Measurements from ENCODE around the gene CBX4.
A peak's percentile ranks its signal among the peaks of the same experiment; 100 is the strongest.

Gene CBX4

GRCh38 chr17:79799174-79799537 lies 40.1 kb downstream of the CBX4 start:
- DNase-seq = no peak

GRCh38 chr17:79798299-79799173 lies 40.7 kb downstream of the CBX4 start:
- no peak for DNase-seq

- DNase-seq = peak; percentile 80 to 82
These were observed 41.5 kb downstream of the CBX4 start for GRCh38 chr17:79797492-79798298.

DNA sequence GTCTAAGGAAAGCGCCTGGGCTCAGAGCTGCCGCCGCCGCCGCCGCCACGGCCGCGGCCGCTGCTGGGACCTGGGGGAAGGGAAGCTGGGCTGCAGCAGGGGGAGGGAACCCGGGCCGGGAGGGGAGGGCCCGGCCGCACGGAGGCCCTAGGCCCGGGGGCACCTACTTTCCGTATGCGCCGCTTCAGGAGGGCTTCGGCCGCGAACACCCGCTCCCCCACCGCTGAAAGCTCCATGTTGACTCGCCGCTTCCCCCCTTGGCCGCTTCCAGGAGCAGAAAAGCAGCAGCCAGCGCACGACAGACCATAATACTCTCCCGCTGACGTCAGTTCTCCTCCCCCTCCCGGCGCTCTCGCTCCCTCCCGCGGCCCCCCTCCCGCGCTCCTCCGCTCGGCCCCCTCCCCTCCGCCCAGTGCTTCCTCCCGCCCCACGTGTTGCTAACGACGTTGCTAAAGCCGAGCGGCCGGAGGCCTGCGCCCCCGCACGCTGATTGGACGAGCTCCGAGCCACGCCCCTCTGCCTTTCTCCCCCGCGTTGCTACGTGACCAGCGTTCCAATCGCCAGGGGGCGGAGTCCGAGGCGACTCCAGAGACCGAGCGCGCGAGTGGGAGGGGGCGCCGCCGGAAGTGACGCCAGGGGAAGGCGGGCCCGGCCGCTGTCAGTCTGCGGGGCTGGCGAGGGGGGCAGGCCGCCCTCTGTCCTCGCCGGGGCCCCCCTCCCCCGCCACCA lies 42.3 kb downstream of the CBX4 start, which contains the start of gene CBX8:
Gene CBX8 (minus strand): TSS at position 315 of the 729 bp plus-strand sequence. CDS start 79 bp downstream, at position 236.
- peak; percentile 100 for DNase-seq

DNA sequence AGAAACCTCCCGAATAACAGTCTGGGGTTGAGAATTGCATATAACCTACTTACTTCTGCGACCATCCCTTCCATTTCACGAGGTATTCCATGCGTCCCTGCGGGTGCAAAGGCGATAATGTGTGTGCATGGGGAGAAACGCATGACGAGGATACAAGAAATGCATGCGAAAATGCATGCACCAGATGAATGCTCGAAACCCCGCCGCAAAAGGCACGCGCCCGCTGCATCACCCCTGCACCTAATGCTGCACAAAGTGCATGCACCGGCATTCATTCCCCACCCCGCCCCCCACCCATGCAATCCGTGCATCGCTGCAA lies 42.8 kb downstream of the CBX4 start:
- no peak for DNase-seq

DNA sequence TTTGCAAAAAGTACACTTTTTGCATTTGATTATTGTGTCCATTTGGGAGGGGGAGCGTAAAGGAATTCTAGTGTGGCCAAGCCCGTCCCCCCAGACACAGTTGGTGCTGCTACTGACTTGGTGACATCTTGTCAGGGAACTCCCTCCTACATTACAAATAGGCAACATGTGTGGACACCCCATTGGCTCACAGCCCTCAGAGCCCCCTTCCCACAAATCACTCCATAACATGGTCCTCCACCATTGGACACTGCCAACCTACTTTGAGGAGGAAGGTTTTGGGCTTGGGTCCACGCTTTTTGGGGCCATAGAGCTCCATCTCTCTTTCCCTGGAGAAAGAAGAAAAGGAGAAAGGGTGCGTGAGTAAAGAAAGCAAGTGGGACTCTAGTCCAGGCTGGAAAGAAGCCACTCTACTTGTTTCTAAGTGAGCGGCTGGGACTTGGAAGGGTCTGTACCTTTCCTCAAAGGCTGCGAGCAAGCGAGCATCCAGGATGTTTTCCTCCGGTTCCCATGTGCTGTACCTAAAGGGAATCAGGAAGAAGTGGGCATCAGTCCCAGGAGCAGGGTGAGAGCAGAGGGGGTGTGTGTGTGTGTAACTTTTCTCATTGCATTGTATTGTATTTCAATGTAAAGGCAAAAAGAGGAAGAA lies 43.3 kb downstream of the CBX4 start:
- DNase-seq = no peak

- DNase-seq = no peak
These were observed 44.4 kb downstream of the CBX4 start for GRCh38 chr17:79794659-79795511.

- no peak for DNase-seq
These were observed 45.3 kb downstream of the CBX4 start for GRCh38 chr17:79793924-79794304.

- DNase-seq = no peak
These were observed 46.0 kb downstream of the CBX4 start for GRCh38 chr17:79792984-79793923.

DNA sequence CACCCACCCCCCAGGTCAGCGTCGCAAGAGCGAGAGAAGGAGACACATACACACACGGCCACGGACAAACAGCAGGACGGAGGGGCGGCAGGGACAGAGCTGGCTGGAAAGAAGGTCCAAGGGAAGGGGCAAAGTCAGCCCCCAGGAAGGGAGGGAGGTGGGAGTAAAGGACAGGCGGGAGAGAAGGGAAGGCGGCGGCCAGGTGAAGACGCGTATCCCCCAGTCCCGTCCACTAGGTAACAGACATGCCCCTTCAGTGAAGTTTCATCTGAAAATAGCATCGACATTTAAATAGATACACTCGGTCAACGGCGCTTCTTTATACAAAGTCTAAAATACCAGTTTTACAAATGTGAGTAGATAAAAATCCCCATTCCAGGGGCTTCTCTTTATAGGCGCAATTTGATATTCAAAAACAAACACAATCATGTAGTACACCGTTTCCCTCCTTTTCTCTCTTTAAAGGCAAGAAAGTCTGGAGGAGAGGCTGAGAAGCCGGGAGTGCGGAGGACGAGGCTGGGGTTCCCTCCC lies 46.8 kb downstream of the CBX4 start:
- DNase-seq = no peak

- no peak for DNase-seq
These were observed 47.5 kb downstream of the CBX4 start for GRCh38 chr17:79791735-79792161.

DNA sequence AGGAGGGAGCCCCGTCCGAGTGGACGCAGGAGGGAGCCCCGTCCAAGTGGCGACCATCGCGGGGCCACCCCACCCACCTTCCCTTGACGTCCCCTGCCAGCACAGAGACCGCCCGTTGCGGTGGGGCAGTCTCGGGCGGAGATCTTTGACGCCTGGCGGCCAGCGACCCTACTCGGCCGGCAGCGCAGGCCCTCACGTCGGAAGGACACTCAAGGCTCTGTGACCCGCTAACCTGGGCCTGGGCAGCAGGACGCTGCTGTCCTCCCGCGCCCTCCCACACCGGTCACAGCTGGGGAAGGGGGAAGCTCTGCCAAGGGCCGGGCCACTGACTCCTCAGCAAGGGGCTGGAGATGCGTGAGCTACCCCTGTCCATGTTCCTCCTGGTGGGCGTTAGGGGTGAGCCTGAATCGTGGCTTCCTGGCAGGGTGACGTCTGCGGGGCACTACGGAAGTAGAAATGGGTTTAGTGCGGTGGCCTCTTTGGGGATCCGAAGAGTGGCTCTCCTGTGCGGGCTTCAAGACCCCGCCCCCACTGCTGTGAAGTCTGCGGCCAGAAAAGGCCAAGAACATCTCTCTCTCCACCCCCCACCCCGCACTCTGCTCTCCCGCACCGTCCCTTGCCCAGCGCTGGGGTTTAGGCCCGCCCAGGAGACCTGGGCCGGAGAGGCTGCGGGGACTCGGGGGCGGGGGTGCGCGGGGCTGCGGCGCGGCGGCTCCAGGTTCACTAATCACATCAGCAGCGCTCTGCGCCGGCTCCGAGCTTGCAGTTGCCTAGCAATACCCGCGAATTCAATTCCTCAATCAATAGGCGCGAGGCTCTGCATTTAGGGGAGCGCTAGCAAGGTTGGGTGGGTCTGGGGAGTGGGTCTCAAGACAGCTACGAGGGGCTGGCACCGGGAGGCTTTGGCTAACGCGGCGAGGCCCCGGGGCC lies 48.2 kb downstream of the CBX4 start:
- DNase-seq = no peak

- peak in 1 of 2 experiments; percentile 57 for DNase-seq
These were observed 49.1 kb downstream of the CBX4 start for GRCh38 chr17:79789943-79790804.

DNA sequence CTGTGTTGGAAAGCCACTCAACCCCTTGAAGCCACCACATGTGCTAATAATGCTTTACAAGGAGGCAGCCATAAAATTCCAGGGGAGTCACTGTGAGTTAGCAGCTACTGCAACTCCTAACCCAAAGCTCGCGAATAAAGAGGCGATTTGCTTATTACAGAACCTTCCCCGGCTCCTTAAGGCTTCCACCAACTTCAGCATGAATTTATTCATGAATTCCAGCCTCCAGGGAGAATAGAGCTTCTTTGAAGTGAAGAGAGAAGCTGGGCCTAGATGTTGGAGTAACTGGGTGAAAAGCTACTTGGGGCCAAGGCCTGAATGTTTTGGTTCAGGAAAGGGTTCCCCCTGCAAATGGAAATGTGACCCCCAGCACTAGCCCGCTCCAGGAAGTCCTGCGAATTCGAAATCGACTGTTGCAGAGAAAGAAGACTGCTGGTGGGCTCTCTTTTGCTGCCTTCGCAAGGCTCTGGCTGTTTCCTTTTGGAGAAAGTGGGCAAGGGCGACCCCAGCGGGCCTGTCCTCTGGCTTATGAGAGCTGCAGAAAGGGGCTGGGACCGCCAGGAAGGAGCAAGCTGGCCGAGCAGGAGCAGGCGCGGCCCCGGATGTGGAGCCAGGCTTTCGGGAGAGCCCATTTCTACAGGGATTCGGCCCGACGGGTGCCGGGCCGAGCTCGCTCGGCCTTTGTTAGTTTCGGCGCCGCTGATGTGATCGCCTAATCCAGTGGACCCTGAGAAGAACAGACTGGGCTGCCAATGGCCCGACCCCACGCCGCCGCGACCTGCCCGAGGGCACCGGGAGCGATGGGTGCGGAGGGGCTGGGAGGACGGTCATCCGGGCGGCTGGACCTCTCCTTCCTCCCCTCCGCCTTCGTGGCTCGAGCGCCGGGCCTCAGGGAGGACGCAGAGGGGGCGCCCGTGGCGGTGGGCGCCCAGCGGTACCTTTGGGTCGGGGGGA lies 50.0 kb downstream of the CBX4 start:
- DNase-seq = no peak

- no peak for DNase-seq
These were observed 50.8 kb downstream of the CBX4 start for GRCh38 chr17:79788455-79788854.

DNA sequence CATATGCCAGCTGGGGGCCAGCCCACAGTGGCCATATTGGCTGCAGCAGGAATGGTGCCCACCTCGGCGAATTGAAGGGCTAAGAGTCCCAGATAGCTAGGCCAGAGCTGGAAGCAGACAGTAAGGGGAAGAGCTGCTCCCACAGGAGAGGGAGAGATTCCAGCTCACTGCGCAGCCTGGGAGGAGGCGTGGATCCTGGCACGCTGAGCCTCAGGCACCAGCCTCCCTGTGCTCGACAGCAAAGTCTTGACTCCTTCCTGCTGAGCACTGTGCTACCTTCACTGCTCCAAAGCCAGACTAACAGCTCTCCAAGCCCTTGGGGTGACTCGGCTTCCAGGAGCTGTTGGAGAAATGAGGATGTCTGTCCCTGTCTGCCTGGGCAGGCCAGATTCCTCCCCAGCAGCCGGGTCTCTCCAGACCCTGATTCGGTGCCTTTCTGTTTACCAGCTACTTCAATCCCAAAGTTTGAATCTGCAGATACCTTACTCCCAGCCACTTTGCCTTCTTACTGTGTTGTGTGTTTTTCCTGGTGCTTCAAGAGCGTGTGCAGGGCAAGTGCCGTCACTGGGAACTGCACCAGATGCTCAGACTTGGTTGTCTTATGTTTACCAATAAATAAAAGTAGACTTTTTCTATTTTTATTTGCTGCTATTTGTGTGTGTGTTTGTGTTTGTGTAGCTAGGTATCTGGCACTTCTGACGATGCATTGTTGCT lies 52.2 kb downstream of the CBX4 start:
- DNase-seq = no peak
